GM06990 (cell line): ENCODE results near the gene HS3ST4.

ENCODE experiments used
- DNase-seq: peaks from one replicate; pipeline ENCODE4 v3.0.0-alpha.2; 2011; ENCODE audit not compliant: insufficient read length; ENCODE audit errors: extremely low read depth
- H3K27me3 ChIP-seq: replicated peaks from 2 replicates; pipeline ENCODE4 v1.6.0; 2011; ENCODE audit warnings: low read length; ENCODE audit not compliant: control insufficient read depth, insufficient read depth
- H3K36me3 ChIP-seq: 2 replicates; pipeline ENCODE4 v1.5.1; 2011; ENCODE audit warnings: low read length; ENCODE audit not compliant: control insufficient read depth, insufficient read depth
- H3K4me3 ChIP-seq: replicated peaks from 2 replicates; pipeline ENCODE4 v1.5.1; 2011; ENCODE audit warnings: low read depth, mild to moderate bottlenecking, control low read depth, low read length
- TF ChIP-seq, protein P1 (sequence below): IDR thresholded peaks from 2 replicates; pipeline ENCODE4 v1.5.1; 2011; ENCODE audit warnings: low read length, control low read depth, mild to moderate bottlenecking, inconsistent platforms; ENCODE audit not compliant: insufficient read depth, poor library complexity, severe bottlenecking

HS3ST4 gene

DNA sequence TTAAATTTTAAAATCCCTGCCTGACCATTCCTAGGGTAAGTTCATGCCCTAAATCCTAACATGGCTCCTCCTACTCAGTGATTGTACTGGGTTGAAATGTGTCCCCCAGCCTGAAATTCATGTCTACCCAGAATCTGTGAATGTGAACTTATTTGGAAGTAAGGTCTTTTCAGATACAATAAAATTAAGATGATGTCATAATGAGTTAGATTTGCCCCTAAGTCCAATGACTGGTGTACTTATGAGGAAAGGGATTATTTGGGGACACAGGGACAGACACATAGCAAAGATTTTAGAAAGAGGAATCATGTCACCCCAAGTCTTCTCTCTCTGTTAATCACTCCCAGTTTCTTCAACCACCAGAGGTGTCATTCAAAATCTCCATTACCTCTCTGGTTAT lies 185.3 kb downstream of the HS3ST4 start:
- H3K4me3 ChIP-seq, result no peak overlapping the region
- no peaks in the 10 kb centered on the region; the same call in 1 of the 2 replicates for H3K27me3 ChIP-seq
- no peak for DNase-seq
- no peaks in the 10 kb centered on the region for H3K36me3 ChIP-seq
- TF ChIP-seq, protein P1, sequence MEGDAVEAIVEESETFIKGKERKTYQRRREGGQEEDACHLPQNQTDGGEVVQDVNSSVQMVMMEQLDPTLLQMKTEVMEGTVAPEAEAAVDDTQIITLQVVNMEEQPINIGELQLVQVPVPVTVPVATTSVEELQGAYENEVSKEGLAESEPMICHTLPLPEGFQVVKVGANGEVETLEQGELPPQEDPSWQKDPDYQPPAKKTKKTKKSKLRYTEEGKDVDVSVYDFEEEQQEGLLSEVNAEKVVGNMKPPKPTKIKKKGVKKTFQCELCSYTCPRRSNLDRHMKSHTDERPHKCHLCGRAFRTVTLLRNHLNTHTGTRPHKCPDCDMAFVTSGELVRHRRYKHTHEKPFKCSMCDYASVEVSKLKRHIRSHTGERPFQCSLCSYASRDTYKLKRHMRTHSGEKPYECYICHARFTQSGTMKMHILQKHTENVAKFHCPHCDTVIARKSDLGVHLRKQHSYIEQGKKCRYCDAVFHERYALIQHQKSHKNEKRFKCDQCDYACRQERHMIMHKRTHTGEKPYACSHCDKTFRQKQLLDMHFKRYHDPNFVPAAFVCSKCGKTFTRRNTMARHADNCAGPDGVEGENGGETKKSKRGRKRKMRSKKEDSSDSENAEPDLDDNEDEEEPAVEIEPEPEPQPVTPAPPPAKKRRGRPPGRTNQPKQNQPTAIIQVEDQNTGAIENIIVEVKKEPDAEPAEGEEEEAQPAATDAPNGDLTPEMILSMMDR, result no peak

- H3K4me3 ChIP-seq, result no peak overlapping the region
- TF ChIP-seq, protein P1, result no peak
- no peak for DNase-seq
- no peaks in the 10 kb centered on the region for H3K36me3 ChIP-seq
- no peaks in the 10 kb centered on the region; the same call in 1 of the 2 replicates for H3K27me3 ChIP-seq
Observed at GRCh38 chr16:25886598-25886997, 194.8 kb downstream of the HS3ST4 start.

DNA sequence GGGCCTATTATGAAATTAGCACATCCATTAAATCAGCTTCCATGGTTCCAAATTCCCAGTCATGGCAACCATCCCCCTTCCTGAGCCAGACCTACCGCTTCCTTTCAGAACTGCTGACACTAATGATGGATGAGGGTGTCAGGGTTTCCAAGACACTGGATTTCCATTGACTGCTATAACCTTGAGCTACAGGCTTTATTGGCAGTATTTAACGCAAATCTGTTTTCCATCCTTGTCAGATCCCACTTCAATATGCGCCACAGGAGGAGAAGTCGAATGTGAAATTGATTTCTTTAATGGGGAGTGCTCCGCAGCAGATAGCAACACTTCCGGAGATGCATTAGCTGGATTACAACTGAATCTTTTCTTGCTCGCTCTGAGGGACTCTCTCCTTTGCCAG lies 197.1 kb downstream of the HS3ST4 start:
- no peaks in the 10 kb centered on the region for H3K36me3 ChIP-seq
- no peak overlapping the region for H3K4me3 ChIP-seq
- DNase-seq, result no peak
- H3K27me3 ChIP-seq, result no peaks in the 10 kb centered on the region
- TF ChIP-seq, protein P1, result no peak

DNA sequence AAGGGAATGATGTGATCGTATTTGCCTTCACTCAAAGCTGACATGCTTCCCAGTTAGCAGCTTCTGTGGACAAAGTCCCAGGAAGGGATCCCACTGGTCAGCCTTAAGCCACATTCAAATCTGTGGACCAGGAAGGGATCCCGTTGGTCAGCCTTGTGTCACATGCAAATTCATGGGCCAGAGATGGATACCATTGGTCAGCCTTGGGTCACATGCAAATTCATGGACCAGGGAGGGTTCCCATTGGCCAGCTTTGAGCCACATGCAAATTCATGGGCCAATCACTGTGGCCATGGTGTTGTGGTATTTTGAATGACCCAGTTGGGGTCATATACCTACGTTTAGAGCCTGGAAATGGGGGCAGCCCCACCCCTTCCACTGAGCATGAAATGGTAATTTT lies 201.6 kb downstream of the HS3ST4 start:
- DNase-seq, result no peak
- TF ChIP-seq, protein P1, result no peak
- H3K27me3 ChIP-seq, result no peaks in the 10 kb centered on the region
- H3K36me3 ChIP-seq, result no peaks in the 10 kb centered on the region
- H3K4me3 ChIP-seq, result no peak overlapping the region

DNA sequence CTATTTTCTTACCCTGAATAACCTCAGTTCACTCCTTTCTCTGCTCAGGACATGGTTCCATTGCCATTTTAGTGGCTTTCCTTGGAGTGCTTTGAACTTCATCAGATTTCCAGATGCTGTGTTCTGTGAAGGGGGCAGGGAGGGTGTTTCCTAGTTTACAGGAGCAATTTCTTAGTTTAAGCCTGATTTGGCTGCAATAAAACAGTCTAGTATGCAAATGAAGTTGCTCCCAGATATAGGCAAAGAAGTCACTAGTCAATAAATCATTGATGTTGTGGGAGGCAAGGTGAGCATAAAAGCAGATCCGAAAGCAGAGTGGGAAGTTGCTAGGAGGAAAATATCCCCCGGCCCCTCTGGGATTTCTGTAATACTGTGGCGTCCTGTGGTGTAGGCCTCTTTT lies 202.3 kb downstream of the HS3ST4 start:
- Histone ChIP-seq H3K36me3 (no peaks in the 10 kb centered on the region), H3K4me3 (no peak overlapping the region), H3K27me3 (no peaks in the 10 kb centered on the region)
- TF ChIP-seq, protein P1, result no peak
- no peak for DNase-seq

DNA sequence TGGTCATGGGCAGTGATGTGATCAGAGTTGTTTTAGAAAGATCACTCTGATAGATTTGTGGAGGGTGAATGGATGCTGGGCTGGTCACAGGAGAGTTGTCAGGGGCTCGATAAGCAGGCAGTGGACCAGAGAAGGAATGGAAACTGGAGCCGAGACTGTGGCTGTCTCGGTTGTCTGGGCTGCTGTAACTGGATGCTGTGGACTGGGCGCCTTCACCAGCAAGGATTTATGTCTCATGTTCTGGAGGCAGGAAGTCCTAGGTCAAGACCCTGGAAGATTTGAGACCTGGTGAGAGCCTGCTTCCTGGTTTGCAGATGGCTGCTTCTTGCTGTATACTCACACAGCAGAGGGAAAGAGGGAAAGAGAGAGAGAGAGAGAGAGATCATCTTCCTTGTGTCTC lies 203.6 kb downstream of the HS3ST4 start:
- no peak overlapping the region for H3K4me3 ChIP-seq
- H3K36me3 ChIP-seq, result no peaks in the 10 kb centered on the region
- TF ChIP-seq, protein P1, result no peak
- no peak for DNase-seq
- H3K27me3 ChIP-seq, result no peaks in the 10 kb centered on the region
